Measurements from ENCODE around the gene COMP. TPM values are rescaled to one million over a fixed set of nuclear protein-coding genes. Genes with fewer than 3 reads are reported as not detected.

COMP gene
- total RNA-seq, 4 donors from 2014 or later, result 0.76 TPM; not detected in 3

DNA sequence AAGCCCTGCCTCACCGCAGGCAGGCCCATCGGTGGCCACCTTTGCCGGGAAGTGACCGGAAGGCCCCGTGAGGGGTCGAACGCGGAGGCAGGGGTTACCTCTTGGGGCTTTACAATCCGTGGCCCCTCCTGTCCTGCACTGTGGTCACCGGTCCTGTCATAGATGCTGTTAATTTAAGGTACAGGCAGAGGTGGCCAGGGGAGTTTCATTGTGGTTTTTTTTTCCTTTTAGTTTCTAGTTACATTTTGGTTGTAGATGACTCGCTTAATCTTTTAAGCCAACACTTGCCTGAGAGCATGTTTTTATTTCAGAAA is 13.1 kb downstream of the COMP start:
- Histone ChIP-seq H3K9me3 (no peaks in the 10 kb centered on the region), H3K27ac (no peak overlapping the region), H3K4me3 (no peak overlapping the region), H3K36me3 (no peaks in the 10 kb centered on the region), H3K4me1 (no peaks in the 10 kb centered on the region), H3K27me3 (no peaks in the 10 kb centered on the region)
- DNase-seq, result no peak
- TF ChIP-seq, protein P1, sequence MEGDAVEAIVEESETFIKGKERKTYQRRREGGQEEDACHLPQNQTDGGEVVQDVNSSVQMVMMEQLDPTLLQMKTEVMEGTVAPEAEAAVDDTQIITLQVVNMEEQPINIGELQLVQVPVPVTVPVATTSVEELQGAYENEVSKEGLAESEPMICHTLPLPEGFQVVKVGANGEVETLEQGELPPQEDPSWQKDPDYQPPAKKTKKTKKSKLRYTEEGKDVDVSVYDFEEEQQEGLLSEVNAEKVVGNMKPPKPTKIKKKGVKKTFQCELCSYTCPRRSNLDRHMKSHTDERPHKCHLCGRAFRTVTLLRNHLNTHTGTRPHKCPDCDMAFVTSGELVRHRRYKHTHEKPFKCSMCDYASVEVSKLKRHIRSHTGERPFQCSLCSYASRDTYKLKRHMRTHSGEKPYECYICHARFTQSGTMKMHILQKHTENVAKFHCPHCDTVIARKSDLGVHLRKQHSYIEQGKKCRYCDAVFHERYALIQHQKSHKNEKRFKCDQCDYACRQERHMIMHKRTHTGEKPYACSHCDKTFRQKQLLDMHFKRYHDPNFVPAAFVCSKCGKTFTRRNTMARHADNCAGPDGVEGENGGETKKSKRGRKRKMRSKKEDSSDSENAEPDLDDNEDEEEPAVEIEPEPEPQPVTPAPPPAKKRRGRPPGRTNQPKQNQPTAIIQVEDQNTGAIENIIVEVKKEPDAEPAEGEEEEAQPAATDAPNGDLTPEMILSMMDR (IDR thresholded peaks at IDR 0.05), result no peak
- no peak for TF ChIP-seq POLR2A (IDR thresholded peaks at IDR 0.05)
- intact Hi-C loops (cut with DNase I; ENCODE audit: low total_unique reads), result no loop called here

DNA sequence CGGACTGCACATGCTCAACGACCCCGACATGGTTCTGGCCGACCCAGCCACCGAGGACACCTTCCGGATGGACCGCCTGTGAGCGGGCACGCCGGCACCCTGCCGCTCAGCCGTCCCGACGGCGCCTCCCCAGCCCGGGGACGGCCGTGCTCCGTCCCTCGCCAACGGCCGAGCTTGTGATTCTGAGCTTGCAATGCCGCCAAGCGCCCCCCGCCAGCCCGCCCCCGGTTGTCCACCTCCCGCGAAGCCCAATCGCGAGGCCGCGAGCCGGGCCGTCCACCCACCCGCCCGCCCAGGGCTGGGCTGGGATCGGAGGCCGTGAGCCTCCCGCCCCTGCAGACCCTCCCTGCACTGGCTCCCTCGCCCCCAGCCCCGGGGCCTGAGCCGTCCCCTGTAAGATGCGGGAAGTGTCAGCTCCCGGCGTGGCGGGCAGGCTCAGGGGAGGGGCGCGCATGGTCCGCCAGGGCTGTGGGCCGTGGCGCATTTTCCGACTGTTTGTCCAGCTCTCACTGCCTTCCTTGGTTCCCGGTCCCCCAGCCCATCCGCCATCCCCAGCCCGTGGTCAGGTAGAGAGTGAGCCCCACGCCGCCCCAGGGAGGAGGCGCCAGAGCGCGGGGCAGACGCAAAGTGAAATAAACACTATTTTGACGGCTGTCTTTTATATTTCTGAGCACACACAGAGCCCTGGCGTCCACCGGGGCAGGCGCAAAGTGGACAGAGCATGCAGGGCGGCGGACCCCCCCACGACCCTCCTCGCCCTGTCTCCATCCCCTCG is 13.6 kb downstream of the COMP start:
- intact Hi-C loops (cut with DNase I; ENCODE audit: low total_unique reads), result no loop called here
- H3K4me3 ChIP-seq, result no peak overlapping the region
- H3K36me3 ChIP-seq, result no peaks in the 10 kb centered on the region

DNA sequence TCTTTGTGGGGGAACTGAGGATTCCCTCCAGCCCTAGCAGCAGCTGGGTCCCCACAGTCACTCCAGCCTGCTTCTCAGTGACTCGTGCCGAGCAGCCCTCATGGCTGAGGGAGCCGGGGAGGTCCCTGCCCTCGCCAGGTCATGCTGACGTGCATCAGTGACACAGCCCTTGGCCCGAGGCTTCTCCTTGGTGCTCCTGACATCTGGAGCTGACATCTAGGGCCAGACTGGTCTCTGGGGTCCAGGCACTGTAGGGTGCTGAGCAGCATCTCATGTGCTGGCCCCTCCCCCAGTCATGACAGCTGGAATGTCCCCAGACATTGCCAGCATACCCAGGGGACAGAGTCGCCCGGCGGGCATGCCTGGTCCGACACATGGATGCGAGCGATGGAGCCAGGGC is 14.4 kb downstream of the COMP start:
- TF ChIP-seq, protein P1 (IDR thresholded peaks at IDR 0.05), result no peak
- TF ChIP-seq POLR2A (IDR thresholded peaks at IDR 0.05), result no peak
- no peaks in the 10 kb centered on the region for H3K36me3 ChIP-seq
- intact Hi-C loops (cut with DNase I; ENCODE audit: low total_unique reads), result no loop called here

More for the DNA sequence above, 13.6 kb downstream of the COMP start:
- no peaks in the 10 kb centered on the region for H3K27me3 ChIP-seq
- no peak overlapping the region for H3K27ac ChIP-seq
- no peaks in the 10 kb centered on the region for H3K4me1 ChIP-seq
- no peak for DNase-seq
- TF ChIP-seq POLR2A (IDR thresholded peaks at IDR 0.05), result no peak
- TF ChIP-seq, protein P1 (IDR thresholded peaks at IDR 0.05), result no peak
- no peaks in the 10 kb centered on the region for H3K9me3 ChIP-seq

DNA sequence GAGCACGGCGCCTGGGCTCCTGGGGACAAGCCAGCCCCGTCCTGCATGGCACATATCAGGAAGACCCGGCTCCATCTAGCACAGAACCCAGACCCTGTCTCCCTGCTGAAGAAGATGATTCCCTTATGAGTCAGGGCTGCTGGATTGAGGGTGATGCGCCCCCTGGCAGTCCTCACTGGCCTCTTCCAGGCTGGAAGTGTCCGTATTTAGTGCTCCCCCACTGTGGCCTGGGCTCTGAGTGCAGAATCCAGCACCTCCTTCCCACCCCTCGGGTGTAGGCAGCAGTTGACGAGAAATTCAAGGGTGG is 14.9 kb downstream of the COMP start:
- no peaks in the 10 kb centered on the region for H3K9me3 ChIP-seq
- no peaks in the 10 kb centered on the region for H3K27me3 ChIP-seq
- no peak for DNase-seq
- no peak overlapping the region for H3K4me3 ChIP-seq
- intact Hi-C loops (cut with DNase I; ENCODE audit: low total_unique reads), result no loop called here
- no peak overlapping the region for H3K27ac ChIP-seq
- H3K4me1 ChIP-seq, result no peaks in the 10 kb centered on the region
- TF ChIP-seq, protein P1 (IDR thresholded peaks at IDR 0.05), result no peak
- no peak for TF ChIP-seq POLR2A (IDR thresholded peaks at IDR 0.05)
- no peaks in the 10 kb centered on the region for H3K36me3 ChIP-seq

More for the DNA sequence above, 14.4 kb downstream of the COMP start:
- no peak overlapping the region for H3K27ac ChIP-seq
- H3K27me3 ChIP-seq, result no peaks in the 10 kb centered on the region
- H3K4me1 ChIP-seq, result no peaks in the 10 kb centered on the region
- H3K4me3 ChIP-seq, result no peak overlapping the region
- no peak for DNase-seq
- H3K9me3 ChIP-seq, result no peaks in the 10 kb centered on the region

DNA sequence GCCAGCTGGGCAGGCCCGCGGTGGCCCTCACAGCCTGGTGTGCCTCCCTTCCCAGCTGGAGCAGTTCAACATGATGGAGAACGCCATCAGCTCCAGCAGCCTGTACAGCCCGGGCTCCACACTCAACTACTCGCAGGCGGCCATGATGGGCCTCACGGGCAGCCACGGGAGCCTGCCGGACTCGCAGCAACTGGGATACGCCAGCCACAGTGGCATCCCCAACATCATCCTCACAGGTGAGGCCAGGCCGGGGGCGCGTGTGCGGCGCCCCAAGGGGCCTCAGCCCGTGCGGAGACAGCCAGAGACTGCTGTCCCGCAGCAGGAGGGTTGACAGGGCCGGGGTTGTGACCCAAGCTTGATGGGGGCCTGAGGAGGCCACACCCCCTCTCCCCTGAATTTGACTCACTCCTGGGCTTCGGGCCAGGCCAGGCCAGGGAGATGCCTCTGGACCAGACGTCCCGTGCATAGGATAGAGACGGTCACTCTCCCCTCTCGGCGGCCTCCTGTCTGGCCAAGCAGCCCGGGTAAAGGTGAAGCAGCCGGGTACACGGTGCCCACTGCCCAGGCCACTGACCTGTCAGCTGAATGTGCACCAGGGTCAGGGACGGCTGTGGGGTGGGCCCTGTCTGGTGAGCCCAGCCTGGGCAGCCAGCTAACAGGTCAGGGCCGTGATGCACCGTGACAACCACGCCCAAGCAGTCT is 15.4 kb downstream of the COMP start:
- Histone ChIP-seq H3K27ac (no peak overlapping the region), H3K36me3 (no peaks in the 10 kb centered on the region), H3K9me3 (no peaks in the 10 kb centered on the region), H3K4me1 (no peaks in the 10 kb centered on the region), H3K4me3 (no peak overlapping the region), H3K27me3 (no peaks in the 10 kb centered on the region)
- DNase-seq, result no peak
- no peak for TF ChIP-seq POLR2A (IDR thresholded peaks at IDR 0.05)
- TF ChIP-seq, protein P1 (IDR thresholded peaks at IDR 0.05), result no peak
- intact Hi-C loops (cut with DNase I; ENCODE audit: low total_unique reads), result no loop called here
